Keratinocyte (primary cell): Measurements from ENCODE around the gene SUSD3. TPM values are rescaled to one million over a fixed set of nuclear protein-coding genes. Genes with fewer than 3 reads are reported as not detected.

Source experiments
- DNase-seq: peaks from one replicate; pipeline ENCODE4 v3.0.0-alpha.2; 2011; ENCODE audit warnings: low read depth, missing footprints, low spot score
- FAIRE-seq: peaks from 2 replicates; lab custom pipeline; 2011; peaks lifted over from hg19 to GRCh38; lab: Jason Lieb, UNC
- H2AFZ ChIP-seq: 2 replicates; pipeline ENCODE4 v1.6.0; 2012; ENCODE audit warnings: low read length, control low read depth, inconsistent platforms; ENCODE audit not compliant: control insufficient read depth
- H3K27ac ChIP-seq: 2 replicates; pipeline ENCODE4 v1.5.1; 2011; ENCODE audit warnings: low read length; ENCODE audit not compliant: control insufficient read depth, insufficient read depth
- H3K27me3 ChIP-seq: 3 replicates; pipeline ENCODE4 v1.6.0; 2011; ENCODE audit warnings: low read length; ENCODE audit not compliant: control insufficient read depth, insufficient read depth; ENCODE audit errors: extremely low read depth
- H3K36me3 ChIP-seq, 2 experiments: 2 replicates in 1 of 2; 3 replicates in 1 of 2; pipeline ENCODE4 v1.5.1; 2011; ENCODE audit warnings: low read length in 2 of 2, mild to moderate bottlenecking in 1 of 2; ENCODE audit not compliant: control insufficient read depth in 2 of 2, insufficient read depth in 2 of 2; ENCODE audit errors: extremely low read depth in 1 of 2
- H3K4me1 ChIP-seq: 3 replicates; pipeline ENCODE4 v1.5.1; 2011; ENCODE audit warnings: low read length; ENCODE audit not compliant: control insufficient read depth, insufficient read depth; ENCODE audit errors: extremely low read depth
- H3K4me2 ChIP-seq: 3 replicates; pipeline ENCODE4 v1.6.0; 2011; ENCODE audit warnings: low read depth, low read length; ENCODE audit not compliant: control insufficient read depth, insufficient read depth; ENCODE audit errors: extremely low read depth
- H3K4me3 ChIP-seq, 3 experiments: fragments of 200-600 bp in 1 of 3; sonication (generic) in 1 of 3; 2 replicates in 2 of 3; 3 replicates in 1 of 3; pipeline ENCODE4 v1.5.1; 2011 to 2016; ENCODE audit warnings: low read length in 3 of 3, mild to moderate bottlenecking in 3 of 3, control low read depth in 2 of 3, inconsistent platforms in 1 of 3, low read depth in 1 of 3, mixed read lengths in 1 of 3, mixed run types in 1 of 3, moderate library complexity in 1 of 3; ENCODE audit not compliant: control insufficient read depth in 2 of 3, insufficient read depth in 2 of 3; ENCODE audit errors: extremely low read depth in 1 of 3
- H3K79me2 ChIP-seq: 2 replicates; pipeline ENCODE4 v1.6.0; 2012; ENCODE audit warnings: low read length; ENCODE audit not compliant: control insufficient read depth, insufficient read depth
- H3K9ac ChIP-seq: 3 replicates; pipeline ENCODE4 v1.6.0; 2011; ENCODE audit warnings: low read length; ENCODE audit not compliant: control insufficient read depth, insufficient read depth; ENCODE audit errors: extremely low read depth
- H3K9me1 ChIP-seq: 3 replicates; pipeline ENCODE4 v1.6.0; 2011; ENCODE audit warnings: low read length; ENCODE audit not compliant: control insufficient read depth, insufficient read depth; ENCODE audit errors: extremely low read depth
- H3K9me3 ChIP-seq: 2 replicates; pipeline ENCODE4 v1.5.1; 2012; ENCODE audit warnings: low read depth, low read length; ENCODE audit not compliant: control insufficient read depth
- H4K20me1 ChIP-seq: 3 replicates; pipeline ENCODE4 v1.6.0; 2011; ENCODE audit warnings: low read length; ENCODE audit not compliant: control insufficient read depth, insufficient read depth; ENCODE audit errors: extremely low read depth
- EZH2 ChIP-seq: IDR thresholded peaks from one replicate; pipeline ENCODE4 v1.6.1; 2012; ENCODE audit warnings: inconsistent platforms, mild to moderate bottlenecking, low read length, moderate library complexity
- dilution Hi-C: fragments of 300-500 bp; cut with MboI; formaldehyde crosslinking; loops from one replicate; pipeline ENCODE4 v1.7.0; 2020; ENCODE audit warnings: low sequenced_read_pairs; ENCODE audit not compliant: extremely low pct_ligation_motif_present
- polyA plus RNA-seq, 5 experiments: library from polyadenylated mRNA; depleted of rRNA in 3 of 5; stranded (reverse) in 3 of 5; stranded (forward) in 1 of 5; unstranded in 1 of 5; fragments of >200 nt; gene quantifications; 1 replicate in 1 of 5; 2 replicates in 3 of 5; 3 replicates in 1 of 5; pipeline versions ENCODE4 v1.2.1 to v1.2.3, GENCODE V29; 2011 to 2012; ENCODE audit warnings: missing spikeins in 2 of 5, low read depth in 1 of 5, low replicate concordance in 1 of 5
- TF ChIP-seq, protein P1 (sequence below), 3 experiments: IDR thresholded peaks in 1 of 3; conservative IDR thresholded peaks in 1 of 3; optimal IDR thresholded peaks in 1 of 3; 2 replicates in 2 of 3; 3 replicates in 1 of 3; pipeline versions ENCODE3 to v1.5.1; 2011; ENCODE audit warnings: low read length in 3 of 3, mild to moderate bottlenecking in 3 of 3, moderate library complexity in 2 of 3, control low read depth in 1 of 3, inconsistent platforms in 1 of 3; ENCODE audit not compliant: insufficient read depth in 2 of 3; ENCODE audit errors: extremely low read depth in 1 of 3

Gene SUSD3
- polyA plus RNA-seq, 1 donor (not counting 4 experiments of a cell fraction or from before 2014, with no cell fraction given): 0.20 TPM

GRCh38 chr9:93081081-93081529 lies 22.6 kb downstream of the SUSD3 start:
- H4K20me1 ChIP-seq: no peaks in the 10 kb centered on the region
- H3K27me3 ChIP-seq: peaks cover 3% of the 10 kb centered on the region
- TF ChIP-seq EZH2: no peak
- TF ChIP-seq, protein P1, sequence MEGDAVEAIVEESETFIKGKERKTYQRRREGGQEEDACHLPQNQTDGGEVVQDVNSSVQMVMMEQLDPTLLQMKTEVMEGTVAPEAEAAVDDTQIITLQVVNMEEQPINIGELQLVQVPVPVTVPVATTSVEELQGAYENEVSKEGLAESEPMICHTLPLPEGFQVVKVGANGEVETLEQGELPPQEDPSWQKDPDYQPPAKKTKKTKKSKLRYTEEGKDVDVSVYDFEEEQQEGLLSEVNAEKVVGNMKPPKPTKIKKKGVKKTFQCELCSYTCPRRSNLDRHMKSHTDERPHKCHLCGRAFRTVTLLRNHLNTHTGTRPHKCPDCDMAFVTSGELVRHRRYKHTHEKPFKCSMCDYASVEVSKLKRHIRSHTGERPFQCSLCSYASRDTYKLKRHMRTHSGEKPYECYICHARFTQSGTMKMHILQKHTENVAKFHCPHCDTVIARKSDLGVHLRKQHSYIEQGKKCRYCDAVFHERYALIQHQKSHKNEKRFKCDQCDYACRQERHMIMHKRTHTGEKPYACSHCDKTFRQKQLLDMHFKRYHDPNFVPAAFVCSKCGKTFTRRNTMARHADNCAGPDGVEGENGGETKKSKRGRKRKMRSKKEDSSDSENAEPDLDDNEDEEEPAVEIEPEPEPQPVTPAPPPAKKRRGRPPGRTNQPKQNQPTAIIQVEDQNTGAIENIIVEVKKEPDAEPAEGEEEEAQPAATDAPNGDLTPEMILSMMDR (optimal IDR thresholded peaks at IDR 0.05 in 1 of 3, IDR thresholded peaks at IDR 0.05 in 1 of 3, conservative IDR thresholded peaks at IDR 0.05 in 1 of 3; ENCODE audit: extremely low read depth in 1 of 3, insufficient read depth in 2 of 3, low read length in 3 of 3): no peak
- H3K36me3 ChIP-seq: no peaks in the 10 kb centered on the region
- no peak overlapping the region for H3K27ac ChIP-seq
- dilution Hi-C loops: no loop called here
- no peak overlapping the region for H3K9ac ChIP-seq
- no peak for DNase-seq
- FAIRE-seq: no peak
- no peak overlapping the region for H2AFZ ChIP-seq
- H3K4me2 ChIP-seq: no peak overlapping the region
- no peaks in the 10 kb centered on the region for H3K9me1 ChIP-seq
- H3K79me2 ChIP-seq: no peaks in the 10 kb centered on the region
- no peak overlapping the region for H3K4me3 ChIP-seq
- H3K9me3 ChIP-seq: no peaks in the 10 kb centered on the region
- H3K4me1 ChIP-seq: no peaks in the 10 kb centered on the region

GRCh38 chr9:93081931-93082330 lies 23.4 kb downstream of the SUSD3 start:
- Histone ChIP-seq H3K9me3 (no peaks in the 10 kb centered on the region), H3K9ac (no peak overlapping the region), H3K36me3 (no peaks in the 10 kb centered on the region), H4K20me1 (no peaks in the 10 kb centered on the region), H2AFZ (no peak overlapping the region), H3K4me1 (no peaks in the 10 kb centered on the region), H3K27ac (no peak overlapping the region), H3K9me1 (no peaks in the 10 kb centered on the region), H3K79me2 (no peaks in the 10 kb centered on the region), H3K4me3 (no peak overlapping the region), H3K4me2 (no peak overlapping the region), H3K27me3 (peaks cover under 1% of the 10 kb centered on the region)
- no peak for FAIRE-seq
- TF ChIP-seq EZH2: no peak
- TF ChIP-seq, protein P1 (optimal IDR thresholded peaks at IDR 0.05 in 1 of 3, IDR thresholded peaks at IDR 0.05 in 1 of 3, conservative IDR thresholded peaks at IDR 0.05 in 1 of 3; ENCODE audit: extremely low read depth in 1 of 3, insufficient read depth in 2 of 3, low read length in 3 of 3): no peak
- dilution Hi-C loops: no loop called here
- DNase-seq: no peak
